Hepatocyte (in vitro differentiated cells): ENCODE data around the gene GPR135. TPM values are rescaled to one million over a fixed set of nuclear protein-coding genes. Genes with fewer than 3 reads are reported as not detected.

ENCODE experiments used
- DNase-seq: peaks from one replicate; pipeline ENCODE4 v3.0.0-alpha.2; 2016; ENCODE audit warnings: low spot score
- H2AFZ ChIP-seq: fragments of 200-600 bp; sonication (generic); 2 replicates; pipeline ENCODE4 v1.6.0; 2016; ENCODE audit warnings: antibody characterized with exemption, mild to moderate bottlenecking
- H3K27ac ChIP-seq: fragments of 200-600 bp; sonication (generic); 2 replicates; pipeline ENCODE4 v1.5.1; 2016; ENCODE audit warnings: mild to moderate bottlenecking
- H3K27me3 ChIP-seq: fragments of 200-600 bp; sonication (generic); 2 replicates; pipeline ENCODE4 v1.6.1; 2016
- H3K36me3 ChIP-seq: fragments of 200-600 bp; sonication (generic); replicated peaks from 2 replicates; pipeline ENCODE4 v1.5.1; 2016; ENCODE audit warnings: low read depth; ENCODE audit not compliant: insufficient read depth
- H3K4me1 ChIP-seq: fragments of 200-600 bp; sonication (generic); 2 replicates; pipeline ENCODE4 v1.5.1; 2016; ENCODE audit warnings: mild to moderate bottlenecking, moderate library complexity; ENCODE audit not compliant: insufficient read depth
- H3K4me2 ChIP-seq: fragments of 200-600 bp; sonication (generic); 2 replicates; pipeline ENCODE4 v1.6.0; 2016
- H3K4me3 ChIP-seq: fragments of 200-600 bp; sonication (generic); 2 replicates; pipeline ENCODE4 v1.5.1; 2016; ENCODE audit warnings: mild to moderate bottlenecking
- H3K79me2 ChIP-seq: fragments of 200-600 bp; sonication (generic); 2 replicates; pipeline ENCODE4 v1.6.0; 2017; ENCODE audit warnings: mild to moderate bottlenecking
- H3K9me2 ChIP-seq: fragments of 200-600 bp; sonication (generic); replicated peaks from 2 replicates; pipeline ENCODE4 v1.6.0; 2017; ENCODE audit warnings: mild to moderate bottlenecking; ENCODE audit not compliant: insufficient read depth
- H3K9me3 ChIP-seq: fragments of 200-600 bp; sonication (generic); 2 replicates; pipeline ENCODE4 v1.5.1; 2016; ENCODE audit warnings: low read depth, mild to moderate bottlenecking
- H4K20me1 ChIP-seq: fragments of 200-600 bp; sonication (generic); 2 replicates; pipeline ENCODE4 v1.6.0; 2016; ENCODE audit warnings: mild to moderate bottlenecking; ENCODE audit not compliant: insufficient read depth, poor library complexity, severe bottlenecking
- EZH2 ChIP-seq: fragments of 200-600 bp; sonication (generic); IDR thresholded peaks from 2 replicates; pipeline ENCODE4 v1.6.1; 2016; ENCODE audit warnings: antibody characterized with exemption, mild to moderate bottlenecking, borderline replicate concordance
- EZH2phosphoT487 ChIP-seq: fragments of 200-600 bp; sonication (generic); IDR thresholded peaks from one replicate; pipeline ENCODE4 v1.6.1; 2018; ENCODE audit warnings: antibody characterized with exemption, mild to moderate bottlenecking, low read depth, moderate library complexity; ENCODE audit not compliant: unreplicated experiment, severe bottlenecking
- WGBS: methylation state at CpG from one replicate; pipeline ENCODE4 v1.1.6; 2016; ENCODE audit warnings: low lambda C conversion rate; ENCODE audit errors: missing lambda C conversion rate; 5-methylcytosine and 5-hydroxymethylcytosine counted together
- polyA plus RNA-seq: library from polyadenylated mRNA; unstranded; fragments of >200 nt; fragmentation: Nextera tagmentation; extraction: Ambion mirVana; gene quantifications from 2 replicates; pipeline ENCODE4 v1.2.1, GENCODE V29; 2016
- total RNA-seq: library from RNA; depleted of rRNA; stranded (reverse); fragments of >200 nt; gene quantifications from 2 replicates; pipeline ENCODE4 v1.2.3, GENCODE V29; 2014
- TF ChIP-seq, protein P1 (sequence below): fragments of 200-600 bp; sonication (generic); IDR thresholded peaks from 2 replicates; pipeline ENCODE4 v1.5.1; 2016; ENCODE audit warnings: antibody characterized with exemption, mild to moderate bottlenecking; ENCODE audit not compliant: poor library complexity

GPR135 gene
- total and polyA plus RNA-seq, 2 experiments from 2014 or later: 0.28 to 1.8 TPM

DNA sequence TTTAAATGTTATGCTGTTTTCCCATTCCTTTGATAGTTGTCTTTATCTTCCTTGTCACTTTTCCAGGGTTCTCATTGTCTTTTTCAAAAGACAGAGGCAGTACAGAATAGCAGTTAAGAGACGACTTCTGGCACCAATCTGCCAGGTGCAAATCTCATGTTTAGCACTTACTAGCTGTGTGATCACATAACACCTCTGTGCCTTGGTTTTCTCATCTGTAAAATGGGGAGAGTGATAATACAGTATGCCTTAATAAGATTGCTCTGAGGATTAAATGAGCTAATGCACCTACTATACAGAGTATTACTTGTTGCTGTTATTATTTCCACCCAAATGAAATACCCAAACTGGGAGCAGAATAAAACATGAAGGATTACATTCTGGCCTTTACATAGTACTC lies 4.8 kb downstream of the GPR135 start:
- H2AFZ ChIP-seq: no peak overlapping the region
- 93% methylated on average over 1 of the region's 1 CpG for WGBS
- peaks cover 9% of the 10 kb centered on the region for H3K4me1 ChIP-seq
- TF ChIP-seq EZH2: no peak
- no peak overlapping the region for H3K4me2 ChIP-seq
- H3K27me3 ChIP-seq: no peaks in the 10 kb centered on the region
- no peaks in the 10 kb centered on the region for H3K79me2 ChIP-seq
- H3K36me3 ChIP-seq: no peaks in the 10 kb centered on the region
- H3K9me3 ChIP-seq: no peaks in the 10 kb centered on the region
- H3K9me2 ChIP-seq: no peaks in the 10 kb centered on the region
- H3K27ac ChIP-seq: no peak overlapping the region
- H4K20me1 ChIP-seq: no peaks in the 10 kb centered on the region
- DNase-seq: no peak
- no peak overlapping the region for H3K4me3 ChIP-seq

DNA sequence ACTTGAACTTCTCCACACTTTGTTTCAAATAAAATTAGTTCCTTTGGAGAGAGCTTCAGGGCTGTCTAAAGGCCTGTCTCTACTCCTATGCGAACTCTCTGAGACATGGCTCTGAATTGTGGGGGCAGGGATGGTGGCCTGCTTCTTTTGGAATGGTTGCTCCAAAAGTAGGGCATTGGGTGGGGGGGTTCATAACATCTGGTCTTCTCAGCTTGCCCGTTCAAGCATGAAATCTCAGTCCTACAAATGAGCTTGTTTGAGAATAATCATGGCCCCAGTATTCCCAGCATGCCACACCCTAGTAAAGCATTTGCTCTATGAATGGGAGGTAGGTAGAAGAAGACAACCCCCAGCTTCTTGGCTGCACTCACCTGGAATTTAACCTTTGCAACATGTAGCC lies 6.7 kb downstream of the GPR135 start:
- no peak overlapping the region for H3K27ac ChIP-seq
- TF ChIP-seq, protein P1, sequence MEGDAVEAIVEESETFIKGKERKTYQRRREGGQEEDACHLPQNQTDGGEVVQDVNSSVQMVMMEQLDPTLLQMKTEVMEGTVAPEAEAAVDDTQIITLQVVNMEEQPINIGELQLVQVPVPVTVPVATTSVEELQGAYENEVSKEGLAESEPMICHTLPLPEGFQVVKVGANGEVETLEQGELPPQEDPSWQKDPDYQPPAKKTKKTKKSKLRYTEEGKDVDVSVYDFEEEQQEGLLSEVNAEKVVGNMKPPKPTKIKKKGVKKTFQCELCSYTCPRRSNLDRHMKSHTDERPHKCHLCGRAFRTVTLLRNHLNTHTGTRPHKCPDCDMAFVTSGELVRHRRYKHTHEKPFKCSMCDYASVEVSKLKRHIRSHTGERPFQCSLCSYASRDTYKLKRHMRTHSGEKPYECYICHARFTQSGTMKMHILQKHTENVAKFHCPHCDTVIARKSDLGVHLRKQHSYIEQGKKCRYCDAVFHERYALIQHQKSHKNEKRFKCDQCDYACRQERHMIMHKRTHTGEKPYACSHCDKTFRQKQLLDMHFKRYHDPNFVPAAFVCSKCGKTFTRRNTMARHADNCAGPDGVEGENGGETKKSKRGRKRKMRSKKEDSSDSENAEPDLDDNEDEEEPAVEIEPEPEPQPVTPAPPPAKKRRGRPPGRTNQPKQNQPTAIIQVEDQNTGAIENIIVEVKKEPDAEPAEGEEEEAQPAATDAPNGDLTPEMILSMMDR: no peak
- H3K9me2 ChIP-seq: no peaks in the 10 kb centered on the region
- no peak overlapping the region for H3K4me2 ChIP-seq
- H3K4me1 ChIP-seq: no peaks in the 10 kb centered on the region
- H3K79me2 ChIP-seq: no peaks in the 10 kb centered on the region
- no peaks in the 10 kb centered on the region for H3K27me3 ChIP-seq
- DNase-seq: no peak
- WGBS: 83% methylated on average over 2 of the region's 2 CpGs
- no peak overlapping the region for H2AFZ ChIP-seq
- H3K9me3 ChIP-seq: no peaks in the 10 kb centered on the region
- no peak overlapping the region for H3K4me3 ChIP-seq
- no peaks in the 10 kb centered on the region for H4K20me1 ChIP-seq
- no peaks in the 10 kb centered on the region for H3K36me3 ChIP-seq

DNA sequence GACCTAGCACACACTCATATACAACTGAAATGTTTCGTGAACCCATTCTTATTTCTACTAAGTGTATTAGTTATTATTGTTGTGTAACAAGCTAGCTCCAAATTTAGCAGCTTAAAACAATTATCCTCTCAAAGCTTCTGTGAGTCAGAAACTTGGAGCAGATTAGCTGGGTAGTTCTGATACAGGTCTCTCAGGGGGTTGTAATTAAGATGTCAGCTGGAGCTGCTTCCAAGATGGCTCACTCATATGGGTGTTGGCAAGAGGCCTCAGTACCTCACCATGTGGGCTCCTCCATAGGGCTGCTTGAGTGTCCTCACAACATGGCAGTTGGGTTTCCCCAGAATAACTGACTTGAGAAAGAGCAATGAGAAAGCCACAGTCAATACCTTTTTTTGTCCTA lies 9.8 kb downstream of the GPR135 start:
- no peak overlapping the region for H3K4me3 ChIP-seq
- H3K79me2 ChIP-seq: no peaks in the 10 kb centered on the region
- no peaks in the 10 kb centered on the region for H3K27me3 ChIP-seq
- TF ChIP-seq, protein P1: no peak
- no peaks in the 10 kb centered on the region for H3K9me2 ChIP-seq
- 100% methylated on average over 1 of the region's 1 CpG for WGBS
- no peak overlapping the region for H3K4me2 ChIP-seq
- no peak overlapping the region for H2AFZ ChIP-seq
- H3K4me1 ChIP-seq: no peaks in the 10 kb centered on the region
- H3K27ac ChIP-seq: no peak overlapping the region
- no peak for DNase-seq
- H3K36me3 ChIP-seq: no peaks in the 10 kb centered on the region
- H3K9me3 ChIP-seq: no peaks in the 10 kb centered on the region
- no peaks in the 10 kb centered on the region for H4K20me1 ChIP-seq

DNA sequence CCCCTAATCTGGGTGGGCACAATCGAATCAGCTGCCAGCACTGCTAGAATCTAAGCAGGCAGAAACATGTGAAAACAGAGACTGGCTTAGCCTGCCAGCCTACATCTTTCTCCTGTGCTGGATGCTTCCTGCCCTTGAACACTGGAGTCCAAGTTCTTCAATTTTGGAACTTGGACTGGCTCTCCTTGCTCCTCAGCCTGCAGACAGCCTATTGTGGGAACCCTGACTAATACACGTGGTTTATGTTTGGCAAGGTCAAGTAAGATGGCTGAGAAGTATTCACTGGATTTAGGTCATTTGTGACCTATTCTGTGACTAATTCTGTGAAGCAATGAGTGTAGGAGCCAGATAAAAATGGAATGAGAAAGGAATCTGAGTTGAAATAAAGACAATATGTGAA lies 11.0 kb downstream of the GPR135 start:
- TF ChIP-seq EZH2phosphoT487: no peak
- TF ChIP-seq, protein P1: no peak
- TF ChIP-seq EZH2: no peak
- no peaks in the 10 kb centered on the region for H3K27me3 ChIP-seq
- no peaks in the 10 kb centered on the region for H4K20me1 ChIP-seq
- H3K27ac ChIP-seq: no peak overlapping the region
- no peaks in the 10 kb centered on the region for H3K9me3 ChIP-seq
- H3K36me3 ChIP-seq: no peaks in the 10 kb centered on the region
- H3K4me1 ChIP-seq: no peaks in the 10 kb centered on the region
- 47% methylated on average over 2 of the region's 2 CpGs for WGBS
- no peak overlapping the region for H3K4me2 ChIP-seq
- H3K79me2 ChIP-seq: no peaks in the 10 kb centered on the region
- no peaks in the 10 kb centered on the region for H3K9me2 ChIP-seq
- no peak for DNase-seq
- H3K4me3 ChIP-seq: no peak overlapping the region
- no peak overlapping the region for H2AFZ ChIP-seq
